Central memory CD8-positive, alpha-beta T cell (primary cell): ENCODE data around the gene RNF208.
"Not testable (repeated sequence)": the region's sequence is repeated elsewhere in the genome, so short reads cannot be mapped to it uniquely, and the experiment has no call there.

Source experiments
- ATAC-seq: fragments of 150-1000 bp; cut with Tn5 transposase; replicated peaks from 2 replicates; pipeline ENCODE4 v1.10.0; 2022; ENCODE audit warnings: mild to moderate bottlenecking, moderate FRiP score, moderate number of reproducible peaks; ENCODE audit not compliant: poor library complexity, severe bottlenecking; ENCODE audit errors: extremely low read depth
- DNase-seq, 2 donors: peaks; one replicate each; pipeline ENCODE4 v3.0.0; 2021; ENCODE audit warnings: low spot score in 2 of 2
- H3K27ac Mint-ChIP-seq: one replicate; pipeline ENCODE4 v1.8.0; 2022; ENCODE audit warnings: low read depth, mild to moderate bottlenecking, moderate library complexity, mixed read lengths
- H3K27me3 Mint-ChIP-seq: one replicate; pipeline ENCODE4 v1.8.0; 2022; ENCODE audit warnings: mixed read lengths
- H3K36me3 Mint-ChIP-seq: one replicate; pipeline ENCODE4 v1.8.0; 2022; ENCODE audit warnings: mild to moderate bottlenecking, moderate library complexity, mixed read lengths; ENCODE audit not compliant: insufficient read depth
- H3K4me1 Mint-ChIP-seq: one replicate; pipeline ENCODE4 v1.8.0; 2022; ENCODE audit warnings: mixed read lengths
- H3K4me3 Mint-ChIP-seq: one replicate; pipeline ENCODE4 v1.8.0; 2022; ENCODE audit warnings: mild to moderate bottlenecking, moderate library complexity, mixed read lengths
- H3K9me3 Mint-ChIP-seq: one replicate; pipeline ENCODE4 v1.8.0; 2022; ENCODE audit warnings: mixed read lengths

Gene RNF208

GRCh38 chr9:137262909-137263285 is 40.9 kb upstream of the RNF208 start:
- DNase-seq (no peak), ATAC-seq (no peak)
- Mint-ChIP-seq H3K4me3 (no peak overlapping the region), H3K36me3 (peaks cover 19% of the 10 kb centered on the region), H3K27ac (no peak overlapping the region), H3K27me3 (no peaks in the 10 kb centered on the region), H3K4me1 (peaks cover 6% of the 10 kb centered on the region), H3K9me3 (no peaks in the 10 kb centered on the region)

- H3K27me3 Mint-ChIP-seq, ATAC-seq, H3K9me3 Mint-ChIP-seq, H3K4me3 Mint-ChIP-seq, H3K4me1 Mint-ChIP-seq, H3K27ac Mint-ChIP-seq, DNase-seq: not testable (repeated sequence)
- peaks cover 18% of the 10 kb centered on the region for H3K36me3 Mint-ChIP-seq
Observed at GRCh38 chr9:137262173-137262908, 40.3 kb upstream of the RNF208 start.

- H3K27ac Mint-ChIP-seq: no peak overlapping the region
- H3K9me3 Mint-ChIP-seq: no peaks in the 10 kb centered on the region
- ATAC-seq (no peak), DNase-seq (no peak)
- H3K4me1 Mint-ChIP-seq: peaks cover 19% of the 10 kb centered on the region
- no peaks in the 10 kb centered on the region for H3K27me3 Mint-ChIP-seq
- peaks cover 29% of the 10 kb centered on the region for H3K36me3 Mint-ChIP-seq
- peak overlapping the region; percentile 87 for H3K4me3 Mint-ChIP-seq
Observed at GRCh38 chr9:137256856-137257255, 34.8 kb upstream of the RNF208 start.

- ATAC-seq (no peak), DNase-seq (no peak)
- Mint-ChIP-seq H3K4me1 (peaks cover 15% of the 10 kb centered on the region), H3K27ac (no peak overlapping the region), H3K9me3 (no peaks in the 10 kb centered on the region), H3K4me3 (peak overlapping the region; percentile 87), H3K36me3 (peaks cover 28% of the 10 kb centered on the region), H3K27me3 (no peaks in the 10 kb centered on the region)
Observed at GRCh38 chr9:137256362-137256761, 34.3 kb upstream of the RNF208 start.

- ATAC-seq (peak; percentile 34), DNase-seq (peak in 1 of 2 donors; percentile 28)
- Mint-ChIP-seq H3K9me3 (no peaks in the 10 kb centered on the region), H3K27ac (peak overlapping the region; percentile 59), H3K4me3 (peak overlapping the region; percentile 87), H3K4me1 (peaks cover 15% of the 10 kb centered on the region), H3K27me3 (no peaks in the 10 kb centered on the region), H3K36me3 (peaks cover 27% of the 10 kb centered on the region)
Observed at GRCh38 chr9:137255448-137256114, 33.5 kb upstream of the RNF208 start.

- peaks cover 27% of the 10 kb centered on the region for H3K36me3 Mint-ChIP-seq
- no peaks in the 10 kb centered on the region for H3K9me3 Mint-ChIP-seq
- ATAC-seq (peak; percentile 86), DNase-seq (peak; percentile 90 to 96)
- peak within 1 kb of the TSS; percentile 59 for H3K27ac Mint-ChIP-seq
- H3K4me3 Mint-ChIP-seq: peak within 1 kb of the TSS; percentile 87
- H3K4me1 Mint-ChIP-seq: peaks cover 15% of the 10 kb centered on the region
- no peaks in the 10 kb centered on the region for H3K27me3 Mint-ChIP-seq
Observed at GRCh38 chr9:137254624-137255447, 32.8 kb upstream of the RNF208 start, which contains the start of gene NELFB. Gene NELFB (plus strand): TSS chr9:137255327.

- Mint-ChIP-seq H3K4me1 (peaks cover 15% of the 10 kb centered on the region), H3K27ac (no peak overlapping the region), H3K27me3 (no peaks in the 10 kb centered on the region), H3K9me3 (no peaks in the 10 kb centered on the region), H3K4me3 (peak overlapping the region; percentile 87), H3K36me3 (peaks cover 23% of the 10 kb centered on the region)
- ATAC-seq (no peak), DNase-seq (no peak)
Observed at GRCh38 chr9:137253717-137254623, 31.9 kb upstream of the RNF208 start.

- H3K4me1 Mint-ChIP-seq: peaks cover 15% of the 10 kb centered on the region
- no peak overlapping the region for H3K27ac Mint-ChIP-seq
- H3K36me3 Mint-ChIP-seq: peaks cover 18% of the 10 kb centered on the region
- no peak for DNase-seq
- no peaks in the 10 kb centered on the region for H3K27me3 Mint-ChIP-seq
- H3K4me3 Mint-ChIP-seq: no peak overlapping the region
- no peaks in the 10 kb centered on the region for H3K9me3 Mint-ChIP-seq
- ATAC-seq: no peak
Observed at GRCh38 chr9:137252555-137253506, 30.8 kb upstream of the RNF208 start.

GRCh38 chr9:137251490-137252268 is 29.6 kb upstream of the RNF208 start:
- peaks cover 14% of the 10 kb centered on the region for H3K36me3 Mint-ChIP-seq
- ATAC-seq: no peak
- no peak overlapping the region for H3K27ac Mint-ChIP-seq
- no peak for DNase-seq
- no peaks in the 10 kb centered on the region for H3K9me3 Mint-ChIP-seq
- H3K27me3 Mint-ChIP-seq: no peaks in the 10 kb centered on the region
- H3K4me3 Mint-ChIP-seq: no peak overlapping the region
- peaks cover 15% of the 10 kb centered on the region for H3K4me1 Mint-ChIP-seq

GRCh38 chr9:137251194-137251461 is 29.1 kb upstream of the RNF208 start, which contains the start of gene STPG3:
Gene STPG3 (plus strand): TSS chr9:137251286. CDS start chr9:137251287, 1 bp downstream.
- Mint-ChIP-seq H3K9me3 (no peaks in the 10 kb centered on the region), H3K27ac (no peak within 1 kb of the TSS), H3K27me3 (no peaks in the 10 kb centered on the region), H3K36me3 (peaks cover 12% of the 10 kb centered on the region), H3K4me3 (no peak within 1 kb of the TSS), H3K4me1 (peaks cover 10% of the 10 kb centered on the region)
- ATAC-seq (no peak), DNase-seq (no peak)
